Naive thymus-derived CD8-positive, alpha-beta T cell (primary cell): ENCODE results near the gene LSM3. TPM values are rescaled to one million over a fixed set of nuclear protein-coding genes. Genes with fewer than 3 reads are reported as not detected.

Experiments used
- ATAC-seq, 2 donors: fragments of 150-1000 bp; cut with Tn5 transposase in 1 of 2; sonication (Bioruptor Pico), chemical (Tn5 transposase) in 1 of 2; 1 replicate in 1 of 2; 2 replicates in 1 of 2; pipeline ENCODE4 v1.10.0; 2021; ENCODE audit warnings: mild to moderate bottlenecking in 2 of 2, moderate library complexity in 2 of 2
- POLR2A ChIA-PET: fragments of 350-600 bp; sonication (Branson Sonifier 250); formaldehyde crosslinking; loops from one replicate; lab custom pipeline; 2021; ENCODE audit warnings: antibody characterized with exemption; lab: Charles Lee
- DNase-seq, 10 donors: peaks; one replicate each; pipeline versions ENCODE4 v3.0.0 to v3.0.0-alpha.2; 2020 to 2022
- H3K27ac Mint-ChIP-seq, 10 donors: one replicate each; pipeline ENCODE4 v1.8.0; 2020 to 2022; ENCODE audit warnings: mild to moderate bottlenecking in 10 of 10, mixed read lengths in 10 of 10, moderate library complexity in 4 of 10, inconsistent platforms in 1 of 10
- H3K27me3 Mint-ChIP-seq, 5 donors: one replicate each; pipeline ENCODE4 v1.8.0; 2021 to 2022; ENCODE audit warnings: mixed read lengths in 5 of 5
- H3K36me3 Mint-ChIP-seq, 3 donors: one replicate each; pipeline ENCODE4 v1.8.0; 2020 to 2022; ENCODE audit warnings: mixed read lengths in 3 of 3, mild to moderate bottlenecking in 2 of 3, inconsistent platforms in 1 of 3
- H3K4me1 Mint-ChIP-seq, 4 donors: one replicate each; pipeline ENCODE4 v1.8.0; 2021 to 2022; ENCODE audit warnings: mixed read lengths in 4 of 4
- H3K4me3 Mint-ChIP-seq, 10 donors: one replicate each; pipeline ENCODE4 v1.8.0; 2020 to 2022; ENCODE audit warnings: mild to moderate bottlenecking in 10 of 10, mixed read lengths in 10 of 10, moderate library complexity in 6 of 10, inconsistent platforms in 1 of 10
- H3K9me3 Mint-ChIP-seq, 9 donors: one replicate each; pipeline ENCODE4 v1.8.0; 2020 to 2022; ENCODE audit warnings: mixed read lengths in 9 of 9, mild to moderate bottlenecking in 3 of 9, inconsistent platforms in 1 of 9, moderate library complexity in 1 of 9
- polyA plus RNA-seq, 3 donors: library from polyadenylated mRNA; unstranded; fragments of 300-500 nt; fragmentation: Illumina TruSeq; gene quantifications; one replicate each; pipeline ENCODE4 v1.2.3, GENCODE V29; 2021
- total RNA-seq, 8 experiments: library from RNA in 2 of 8; stranded (reverse) in 2 of 8; gene quantifications; one replicate each; pipeline ENCODE4 v1.2.3 and lab custom pipeline; 2021 to 2026

Gene LSM3
- total and polyA plus RNA-seq, 5 experiments from 2014 or later = 10.4 to 26.5 (median 20.8) TPM

DNA sequence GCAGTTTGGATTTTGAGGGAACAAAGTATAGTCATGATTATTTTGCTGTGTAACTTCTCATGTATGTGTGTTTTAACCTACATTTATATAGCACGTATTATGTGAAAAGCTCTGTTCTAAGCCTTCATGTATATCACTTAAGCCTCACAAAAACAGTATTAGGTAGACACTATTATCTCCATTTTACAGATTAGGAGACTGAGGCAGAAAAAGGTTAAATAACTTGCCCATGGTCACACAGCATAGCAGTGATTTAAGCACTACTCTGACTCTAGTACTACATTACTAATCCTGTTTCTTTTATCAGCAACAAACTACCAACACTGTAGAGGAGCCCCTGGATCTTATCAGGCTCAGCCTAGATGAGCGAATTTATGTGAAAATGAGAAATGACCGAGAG is 2.6 kb downstream of the LSM3 start:
- H3K4me3 Mint-ChIP-seq = no peak overlapping the region
- H3K27me3 Mint-ChIP-seq = no peaks in the 10 kb centered on the region
- ATAC-seq (no peak), DNase-seq (no peak)
- peaks cover 4 to 48% (median 26%) of the 10 kb centered on the region in 3 donors for H3K36me3 Mint-ChIP-seq
- no peaks in the 10 kb centered on the region for H3K9me3 Mint-ChIP-seq
- H3K4me1 Mint-ChIP-seq = peaks cover 15 to 62% (median 53%) of the 10 kb centered on the region in 4 donors
- peak overlapping the region in 1 of 10 donors; percentile 39 for H3K27ac Mint-ChIP-seq
- POLR2A ChIA-PET = interaction anchor here (0.6 to 0.9 kb wide), 3 partner anchors 57 to 740 kb away, joined by 3 to 4 read pairs (median 3); no protein-coding TSS in a partner anchor

DNA sequence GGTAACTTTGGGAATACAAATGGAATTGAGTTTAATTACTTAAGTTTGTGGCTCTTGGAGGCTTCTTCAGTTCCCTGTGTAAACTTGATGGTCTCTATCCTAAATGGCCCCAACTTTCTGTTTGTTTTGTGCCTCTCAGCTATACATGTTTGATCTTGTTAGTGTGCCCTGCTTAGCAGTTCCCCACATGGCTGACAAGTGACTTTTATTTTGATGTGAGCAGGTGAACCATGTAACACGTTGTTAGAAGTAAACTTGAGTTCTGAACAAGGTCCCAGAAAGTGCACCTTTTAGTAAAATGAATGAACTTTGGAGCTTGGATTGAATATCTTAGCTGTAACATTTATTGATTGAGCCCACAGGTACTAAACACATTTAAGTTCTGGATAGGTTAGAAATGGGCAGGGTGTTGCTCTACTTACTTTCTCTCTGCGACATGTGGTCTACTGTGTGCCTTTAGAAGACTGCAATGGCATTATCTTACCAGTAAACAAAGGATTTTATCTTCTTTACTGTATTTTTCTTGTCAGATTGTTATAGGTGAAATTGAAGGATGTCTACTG is 4.5 kb downstream of the LSM3 start:
- Mint-ChIP-seq H3K4me1 (peaks cover 14 to 59% (median 50%) of the 10 kb centered on the region in 4 donors), H3K36me3 (peaks cover 12 to 64% (median 29%) of the 10 kb centered on the region in 3 donors), H3K27ac (no peak overlapping the region), H3K4me3 (no peak overlapping the region), H3K9me3 (no peaks in the 10 kb centered on the region), H3K27me3 (no peaks in the 10 kb centered on the region)
- DNase-seq (no peak), ATAC-seq (no peak)
- POLR2A ChIA-PET = interaction anchor here (0.6 to 1.4 kb wide), 2 partner anchors 38 to 58 kb away, joined by 3 to 4 read pairs; partner anchors contain the start of genes CHCHD4 and TMEM43

DNA sequence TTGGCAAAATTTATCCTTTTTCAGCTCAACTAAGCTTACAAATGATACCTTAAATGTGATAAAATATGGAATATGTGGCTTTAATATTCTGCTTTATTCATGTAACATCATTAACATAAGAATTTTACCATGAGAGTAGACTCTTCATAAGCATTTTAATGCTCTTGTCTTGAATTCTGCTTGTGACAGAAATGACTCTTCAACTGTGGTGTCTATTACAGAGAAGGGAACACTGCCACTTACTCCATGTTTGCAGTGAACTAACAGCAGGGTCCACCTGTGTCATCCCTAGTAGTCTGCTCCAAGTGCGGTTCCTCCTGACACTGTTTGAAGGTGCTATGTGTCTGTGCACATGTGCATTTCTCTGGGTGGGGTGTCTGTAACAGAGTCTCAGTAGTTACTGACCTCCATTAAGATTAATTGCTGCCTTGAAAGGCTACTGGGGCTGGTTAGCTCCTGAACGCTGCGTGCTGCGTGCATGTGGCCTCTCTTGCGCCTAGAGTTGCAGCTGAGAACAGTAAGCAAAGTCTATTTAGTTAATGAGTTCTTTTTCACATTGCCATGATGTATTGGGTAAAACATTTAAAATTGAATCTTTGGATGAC is 8.3 kb downstream of the LSM3 start:
- no peak for ATAC-seq
- peak overlapping the region in 1 of 10 donors; percentile 36 for H3K27ac Mint-ChIP-seq
- POLR2A ChIA-PET = no interaction called here

DNA sequence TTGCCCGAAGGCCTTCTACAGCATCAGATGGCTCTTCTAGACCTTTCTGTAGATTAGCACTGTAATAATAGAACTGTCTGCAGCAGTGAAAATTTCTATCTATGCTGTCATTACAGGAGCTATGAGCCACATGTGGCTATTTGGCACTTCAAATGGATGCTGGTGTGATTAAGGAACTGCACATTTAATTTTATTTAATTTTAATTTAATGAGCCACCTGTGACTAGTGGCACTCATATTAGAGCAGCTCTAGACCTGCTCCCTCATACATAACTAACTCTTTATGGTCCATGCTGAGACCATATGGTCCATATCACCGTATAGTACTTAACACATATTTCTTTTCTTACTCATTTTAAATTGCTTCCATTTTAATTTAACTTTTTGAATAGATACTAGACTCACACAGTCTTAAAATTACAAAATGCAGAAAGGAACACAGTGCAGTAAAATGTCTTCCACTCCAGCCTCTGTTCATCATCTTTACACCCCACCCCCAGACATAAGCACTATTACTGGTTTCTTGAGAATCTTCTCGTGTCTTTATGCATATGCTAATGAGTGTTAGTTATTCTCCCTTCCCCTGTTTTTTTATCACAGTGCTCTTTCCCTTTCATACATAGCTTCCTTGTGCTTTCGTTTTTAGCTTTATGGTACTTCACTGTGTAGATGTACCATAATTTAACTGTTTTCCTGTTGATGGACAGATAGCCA is 9.6 kb downstream of the LSM3 start:
- no peaks in the 10 kb centered on the region for H3K27me3 Mint-ChIP-seq
- H3K9me3 Mint-ChIP-seq = peaks cover 0 to 4% (median 0%) of the 10 kb centered on the region in 9 donors
- DNase-seq (no peak), ATAC-seq (no peak)
- peaks cover 46 to 70% (median 65%) of the 10 kb centered on the region in 4 donors for H3K4me1 Mint-ChIP-seq
- no peak overlapping the region for H3K4me3 Mint-ChIP-seq
- H3K27ac Mint-ChIP-seq = peak overlapping the region in 1 of 10 donors; percentile 43
- POLR2A ChIA-PET = interaction anchor here (0.7 kb wide), 1 partner anchor 12 kb away, joined by 3 read pairs; no protein-coding TSS in a partner anchor
- H3K36me3 Mint-ChIP-seq = peaks cover 7 to 80% (median 37%) of the 10 kb centered on the region in 3 donors

More for the DNA sequence above, 8.3 kb downstream of the LSM3 start:
- no peak for DNase-seq
- Mint-ChIP-seq H3K36me3 (peaks cover 7 to 87% (median 47%) of the 10 kb centered on the region in 3 donors), H3K27me3 (no peaks in the 10 kb centered on the region), H3K4me1 (peaks cover 35 to 70% (median 62%) of the 10 kb centered on the region in 4 donors), H3K4me3 (no peak overlapping the region), H3K9me3 (peaks cover 0 to 4% (median 0%) of the 10 kb centered on the region in 9 donors)

DNA sequence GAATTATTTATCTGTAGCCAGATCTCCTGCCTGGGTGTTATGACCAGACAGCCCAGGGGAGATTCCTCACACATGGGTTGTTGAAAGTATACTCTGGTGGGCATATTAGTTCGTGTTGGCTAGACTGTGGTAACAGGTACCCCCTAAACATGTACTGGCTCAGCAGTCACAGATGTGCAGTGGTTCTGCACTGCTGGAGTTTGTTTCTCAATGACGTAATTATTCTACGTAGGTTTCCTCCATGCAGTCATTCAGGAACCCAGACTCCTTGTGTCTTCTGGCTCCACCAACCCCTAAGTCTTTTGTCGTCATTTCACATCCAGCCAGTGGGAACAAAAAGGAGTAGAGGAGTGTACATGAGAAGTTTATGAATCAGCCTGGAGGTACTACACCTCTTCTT is 16.2 kb downstream of the LSM3 start:
- peaks cover 0 to 1% (median 0%) of the 10 kb centered on the region in 9 donors for H3K9me3 Mint-ChIP-seq
- ATAC-seq = no peak
- H3K36me3 Mint-ChIP-seq = peaks cover 0 to 82% (median 33%) of the 10 kb centered on the region in 3 donors
- no peak overlapping the region for H3K4me3 Mint-ChIP-seq
- no peaks in the 10 kb centered on the region for H3K27me3 Mint-ChIP-seq
- DNase-seq = no peak
- peak overlapping the region in 1 of 10 donors; percentile 15 for H3K27ac Mint-ChIP-seq
- POLR2A ChIA-PET = no interaction called here
- H3K4me1 Mint-ChIP-seq = peaks cover 32 to 50% (median 37%) of the 10 kb centered on the region in 4 donors

DNA sequence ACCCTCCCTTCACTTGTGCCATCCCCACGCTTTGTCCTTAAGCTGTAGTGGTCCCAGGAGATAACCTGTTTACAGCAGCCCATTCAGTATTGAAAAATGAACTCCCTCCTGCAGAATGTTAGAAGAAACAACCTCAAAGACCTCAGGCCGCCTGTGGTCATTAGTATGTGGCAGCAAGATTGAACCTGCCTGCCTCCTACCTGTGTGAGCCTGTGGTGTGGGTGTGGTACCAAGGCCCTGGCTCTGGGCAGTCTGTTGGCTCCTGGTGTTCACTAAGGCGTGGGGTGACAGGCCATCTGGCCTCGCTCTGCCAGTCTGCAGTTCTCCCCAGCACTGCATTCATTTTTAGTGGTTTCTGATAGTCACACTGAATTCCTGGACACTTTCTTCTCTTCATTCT is 21.0 kb downstream of the LSM3 start:
- peak overlapping the region in 2 of 10 donors; percentile 11 to 50 for H3K27ac Mint-ChIP-seq
- H3K9me3 Mint-ChIP-seq = no peaks in the 10 kb centered on the region

DNA sequence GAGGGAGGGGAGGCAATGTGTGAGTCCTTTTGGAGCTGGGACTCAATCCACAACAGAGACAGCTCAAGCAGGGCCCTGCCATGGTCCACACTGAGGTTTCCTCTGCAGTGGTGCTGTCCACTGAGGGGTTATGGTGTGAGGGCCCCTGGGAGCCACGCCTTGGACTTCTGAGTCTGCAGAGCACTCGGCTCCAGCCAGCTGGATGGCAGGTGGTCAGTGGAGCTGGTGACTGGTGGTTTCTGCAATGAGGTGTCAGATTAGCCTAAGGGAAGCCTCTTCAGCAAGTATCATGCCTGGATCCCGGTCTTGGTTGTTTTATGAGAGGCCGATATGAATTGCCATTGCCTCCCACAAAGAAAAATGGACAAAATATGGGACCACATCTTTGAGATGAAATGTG is 21.7 kb downstream of the LSM3 start:
- Mint-ChIP-seq H3K27me3 (no peaks in the 10 kb centered on the region), H3K4me1 (peaks cover 4 to 12% (median 5%) of the 10 kb centered on the region in 4 donors), H3K36me3 (peaks cover 0 to 45% (median 16%) of the 10 kb centered on the region in 3 donors), H3K27ac (peak overlapping the region in 2 of 10 donors; percentile 11 to 27), H3K9me3 (no peaks in the 10 kb centered on the region), H3K4me3 (no peak overlapping the region)
- DNase-seq = no peak
- POLR2A ChIA-PET = interaction anchor here (0.5 to 1.2 kb wide), 2 partner anchors 12 to 14 kb away, joined by 3 read pairs; no protein-coding TSS in a partner anchor
- ATAC-seq = no peak

More for the DNA sequence above, 21.0 kb downstream of the LSM3 start:
- DNase-seq = no peak
- ATAC-seq = no peak
- peaks cover 0 to 51% (median 21%) of the 10 kb centered on the region in 3 donors for H3K36me3 Mint-ChIP-seq
- H3K4me3 Mint-ChIP-seq = no peak overlapping the region
- no peaks in the 10 kb centered on the region for H3K27me3 Mint-ChIP-seq
- POLR2A ChIA-PET = no interaction called here
- peaks cover 4 to 15% (median 5%) of the 10 kb centered on the region in 4 donors for H3K4me1 Mint-ChIP-seq

DNA sequence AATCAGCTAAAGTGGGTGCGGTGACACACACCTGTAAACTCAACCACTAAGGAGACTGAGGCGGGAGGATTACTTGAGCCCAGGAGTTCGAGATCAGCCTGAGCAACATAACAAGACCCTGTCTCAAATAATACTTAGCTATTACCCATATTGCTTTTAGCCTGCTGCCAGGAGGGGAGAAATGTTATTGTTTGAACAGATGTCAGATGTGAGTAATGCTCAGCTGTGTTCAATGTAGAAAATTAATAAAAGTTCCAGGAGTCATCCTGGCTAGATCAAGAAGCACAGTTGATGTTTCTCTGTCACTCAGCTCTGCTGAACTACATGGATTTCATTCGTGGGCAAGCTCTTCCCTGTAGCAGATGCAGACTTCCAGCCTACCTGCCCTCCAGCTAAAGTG is 22.2 kb downstream of the LSM3 start:
- Mint-ChIP-seq H3K36me3 (peaks cover 0 to 41% (median 14%) of the 10 kb centered on the region in 3 donors), H3K27ac (peak overlapping the region in 2 of 10 donors; percentile 6 to 34), H3K9me3 (no peaks in the 10 kb centered on the region), H3K4me3 (no peak overlapping the region), H3K4me1 (peaks cover 4 to 9% (median 5%) of the 10 kb centered on the region in 4 donors), H3K27me3 (no peaks in the 10 kb centered on the region)
- ATAC-seq (no peak), DNase-seq (no peak)
- POLR2A ChIA-PET = interaction anchor here (0.5 to 1.2 kb wide), 2 partner anchors 13 kb away, joined by 3 read pairs; no protein-coding TSS in a partner anchor

DNA sequence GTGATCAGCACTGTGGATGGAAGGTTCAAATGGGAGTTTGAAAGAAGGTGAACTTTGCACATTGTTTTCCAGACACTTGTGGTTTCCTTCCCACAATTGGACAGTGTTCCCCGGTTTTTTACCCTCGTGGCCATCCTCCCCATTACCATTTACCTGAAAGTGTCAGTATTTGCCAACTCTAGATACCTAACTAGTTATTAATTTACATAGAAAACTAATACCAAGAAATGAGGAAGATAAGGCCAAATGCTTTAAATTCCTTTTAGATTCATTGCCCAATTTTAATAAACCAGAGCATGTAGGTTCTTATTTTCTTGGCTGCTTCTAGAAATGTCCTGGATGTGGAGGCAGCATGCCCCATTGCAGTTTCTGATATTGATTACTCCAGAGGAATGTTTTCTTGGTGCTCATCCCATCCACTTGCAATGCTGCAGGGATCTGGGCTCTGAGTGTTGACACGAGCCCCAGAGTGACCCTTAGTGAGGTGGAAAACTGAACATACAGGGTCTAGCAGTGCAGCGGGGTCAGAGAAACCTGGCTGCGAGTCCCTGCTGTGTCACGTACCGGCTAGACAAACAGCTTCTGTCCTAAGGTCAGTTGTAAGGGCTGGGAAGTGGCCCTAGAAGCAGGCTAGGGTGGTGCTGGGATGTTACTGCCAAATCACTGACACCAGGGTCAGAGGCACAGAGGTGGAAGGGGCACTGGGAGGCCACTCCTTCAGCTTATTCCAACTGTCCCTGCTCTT is 23.5 kb downstream of the LSM3 start:
- no peak for DNase-seq
- POLR2A ChIA-PET = no interaction called here
- ATAC-seq = no peak
- H3K9me3 Mint-ChIP-seq = no peaks in the 10 kb centered on the region
- H3K4me1 Mint-ChIP-seq = peaks cover 4 to 7% (median 5%) of the 10 kb centered on the region in 4 donors
- H3K27ac Mint-ChIP-seq = no peak overlapping the region
- H3K4me3 Mint-ChIP-seq = no peak overlapping the region
- no peaks in the 10 kb centered on the region for H3K27me3 Mint-ChIP-seq
- peaks cover 0 to 29% (median 11%) of the 10 kb centered on the region in 3 donors for H3K36me3 Mint-ChIP-seq

DNA sequence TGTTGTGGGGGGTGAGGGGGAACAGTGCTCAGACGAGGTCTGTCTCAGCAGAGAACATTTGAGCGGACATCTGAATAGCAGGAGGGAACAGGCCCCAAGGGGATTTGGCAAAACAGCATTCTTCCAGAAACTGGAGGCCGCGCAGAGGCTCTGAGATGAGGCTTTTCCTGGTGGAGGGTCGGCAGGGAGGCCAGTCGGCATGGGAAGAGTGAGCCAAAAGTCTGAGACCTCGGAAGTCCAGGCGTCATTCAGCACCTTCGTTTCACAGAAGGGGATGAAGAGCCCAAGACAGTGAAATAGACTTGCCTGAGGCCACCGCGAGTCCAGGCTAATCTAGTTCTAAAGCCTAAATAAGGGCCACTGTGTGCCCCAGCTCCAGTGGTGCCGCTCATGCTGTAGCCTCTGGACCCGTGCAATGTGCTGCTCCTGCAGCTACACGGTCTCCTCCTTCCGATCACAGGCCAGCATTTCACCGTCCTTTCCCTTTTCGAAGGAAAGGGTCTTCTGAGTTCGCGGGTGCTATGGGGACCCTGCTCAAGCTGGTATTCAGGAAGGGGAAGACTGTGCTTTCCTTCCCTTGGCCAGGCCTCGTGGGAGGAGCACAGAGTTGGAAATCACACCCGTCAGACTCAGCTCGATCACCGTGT is 24.4 kb downstream of the LSM3 start:
- no peaks in the 10 kb centered on the region for H3K9me3 Mint-ChIP-seq
- H3K27ac Mint-ChIP-seq = peak overlapping the region in 4 of 10 donors; percentile 11 to 79 (median 39)
- H3K27me3 Mint-ChIP-seq = no peaks in the 10 kb centered on the region
- DNase-seq = no peak
- H3K4me3 Mint-ChIP-seq = no peak overlapping the region
- peaks cover 0 to 21% (median 5%) of the 10 kb centered on the region in 3 donors for H3K36me3 Mint-ChIP-seq
- ATAC-seq = peak in 1 of 2 donors; percentile 14
- POLR2A ChIA-PET = interaction anchor here (1.0 to 1.6 kb wide), 4 partner anchors 13 to 448 kb away, joined by 3 to 8 read pairs (median 4); no protein-coding TSS in a partner anchor
- H3K4me1 Mint-ChIP-seq = peaks cover 4 to 7% (median 5%) of the 10 kb centered on the region in 4 donors

DNA sequence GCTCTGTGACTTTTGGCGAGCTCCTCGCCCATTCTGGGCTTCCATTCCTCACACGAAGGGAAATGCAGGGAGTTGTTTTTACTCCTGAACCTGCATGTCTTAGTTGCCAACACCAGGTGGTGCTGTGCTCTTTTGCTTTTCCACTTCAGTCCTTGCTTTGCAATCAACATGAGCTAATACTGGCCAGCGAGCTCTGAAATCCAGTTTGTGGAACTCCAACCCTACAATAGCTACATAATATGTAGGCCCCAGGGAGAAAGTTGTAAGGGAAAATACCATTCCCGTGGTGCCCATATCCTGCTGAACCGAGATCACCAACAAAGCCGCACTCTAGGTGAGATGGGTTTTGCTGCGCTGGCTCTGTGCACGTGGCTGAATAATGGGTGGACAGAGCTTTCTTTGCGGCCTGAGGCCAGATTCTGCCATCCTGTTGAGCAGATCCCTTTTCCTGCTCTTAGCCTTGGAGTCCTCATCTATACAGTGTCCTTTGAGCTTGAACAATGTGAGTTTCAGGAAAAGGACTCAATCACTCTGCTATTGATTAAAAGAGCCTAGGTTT is 25.0 kb downstream of the LSM3 start:
- H3K4me1 Mint-ChIP-seq = peaks cover 4 to 7% (median 5%) of the 10 kb centered on the region in 4 donors
- H3K9me3 Mint-ChIP-seq = no peaks in the 10 kb centered on the region
- peak overlapping the region in 4 of 10 donors; percentile 11 to 79 (median 39) for H3K27ac Mint-ChIP-seq
- POLR2A ChIA-PET = interaction anchor here (1.0 to 1.6 kb wide), 4 partner anchors 13 to 447 kb away, joined by 3 to 8 read pairs (median 4); no protein-coding TSS in a partner anchor
- DNase-seq (peak in 6 of 10 donors; percentile 17 to 38 (median 26)), ATAC-seq (peak; percentile 43 to 65)
- peaks cover 0 to 14% (median 2%) of the 10 kb centered on the region in 3 donors for H3K36me3 Mint-ChIP-seq
- no peaks in the 10 kb centered on the region for H3K27me3 Mint-ChIP-seq
- H3K4me3 Mint-ChIP-seq = no peak overlapping the region
